NCI-H774 (cell line): Measurements from ENCODE around the gene NUBP1.

Source experiments
- DNase-seq: peaks from one replicate; lab custom pipeline; 2025; lab: John Stamatoyannopoulos, UW

The NUBP1 gene

GRCh38 chr16:10806698-10807097 is 63.1 kb downstream of the NUBP1 start:
- DNase-seq: no peak

DNA sequence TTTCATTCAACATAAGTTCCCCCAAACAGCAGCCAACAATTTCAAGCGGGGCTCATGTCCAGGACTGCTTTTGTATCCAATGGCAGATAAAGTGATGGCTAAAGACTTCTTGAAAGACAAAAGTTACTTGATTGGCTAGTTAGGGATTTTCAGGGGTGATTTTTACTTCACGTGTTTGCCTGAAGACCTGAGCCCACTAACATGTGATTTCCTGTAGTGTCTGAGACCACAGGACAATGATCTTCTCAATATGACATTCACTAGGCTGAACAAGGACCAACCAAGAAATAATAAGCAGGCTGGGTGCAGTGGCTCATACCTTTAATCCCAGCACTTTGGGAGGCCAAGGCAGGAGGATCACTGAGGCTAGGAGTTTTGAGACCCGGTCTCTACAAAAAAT is 64.6 kb downstream of the NUBP1 start:
- no peak for DNase-seq

- DNase-seq: no peak
These were observed 65.2 kb downstream of the NUBP1 start for GRCh38 chr16:10808850-10809249.

DNA sequence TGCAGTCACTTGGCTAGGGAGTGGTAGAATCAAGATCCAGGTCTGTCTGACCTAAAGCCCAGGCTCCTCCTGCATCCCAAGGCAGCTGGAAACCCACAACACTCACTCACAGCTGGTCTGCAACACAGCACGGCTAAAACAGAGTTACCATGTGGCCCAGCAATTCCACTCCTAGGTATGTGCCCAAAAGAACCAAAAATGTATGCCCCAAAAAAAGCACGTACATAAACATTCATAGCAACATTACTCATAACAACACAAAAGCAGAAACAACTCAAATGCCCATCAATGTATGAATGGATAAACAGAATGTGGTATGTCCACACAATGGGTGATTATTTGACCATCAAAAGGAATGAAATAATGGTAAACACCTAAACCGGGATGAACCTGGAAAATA is 66.1 kb downstream of the NUBP1 start:
- no peak for DNase-seq

DNA sequence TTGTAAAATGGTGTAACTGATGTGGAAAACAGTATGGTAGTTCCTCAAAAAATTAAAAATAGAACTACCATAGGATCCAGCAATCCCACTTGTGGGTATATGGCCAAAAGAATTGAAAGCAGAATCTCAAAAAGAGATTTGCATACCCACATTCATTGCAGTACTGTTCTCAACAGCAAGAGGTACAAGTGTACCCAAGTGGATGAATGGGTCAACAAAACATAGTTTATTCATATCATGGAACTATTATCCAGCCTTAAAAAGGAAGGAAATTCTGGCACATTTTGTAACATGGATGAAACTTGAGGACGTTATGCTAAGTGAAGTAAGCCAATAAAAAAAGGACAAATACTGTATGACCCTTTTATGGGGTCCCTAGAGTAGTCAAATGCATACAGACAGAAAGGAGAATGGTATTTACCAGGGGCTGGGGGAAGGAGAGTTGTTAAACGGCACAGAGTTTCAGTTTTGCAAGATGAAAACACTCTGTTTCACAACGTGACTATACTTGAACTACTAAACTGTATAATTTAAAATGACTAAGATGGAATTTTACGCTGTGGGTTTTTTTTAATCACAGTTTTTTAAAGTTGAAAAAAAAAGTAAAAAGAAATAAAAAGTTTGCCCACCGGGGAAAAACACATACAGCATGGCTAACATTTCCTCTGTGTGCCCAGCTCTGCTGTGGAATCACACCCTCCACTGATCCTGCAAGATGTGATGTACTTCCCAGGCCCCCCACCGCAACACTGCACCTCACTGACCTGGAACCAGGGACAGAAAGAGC is 68.9 kb downstream of the NUBP1 start:
- no peak for DNase-seq

GRCh38 chr16:10813099-10813455 is 69.4 kb downstream of the NUBP1 start:
- DNase-seq: no peak

- DNase-seq: no peak
These were observed 73.9 kb downstream of the NUBP1 start for GRCh38 chr16:10817514-10817913.

DNA sequence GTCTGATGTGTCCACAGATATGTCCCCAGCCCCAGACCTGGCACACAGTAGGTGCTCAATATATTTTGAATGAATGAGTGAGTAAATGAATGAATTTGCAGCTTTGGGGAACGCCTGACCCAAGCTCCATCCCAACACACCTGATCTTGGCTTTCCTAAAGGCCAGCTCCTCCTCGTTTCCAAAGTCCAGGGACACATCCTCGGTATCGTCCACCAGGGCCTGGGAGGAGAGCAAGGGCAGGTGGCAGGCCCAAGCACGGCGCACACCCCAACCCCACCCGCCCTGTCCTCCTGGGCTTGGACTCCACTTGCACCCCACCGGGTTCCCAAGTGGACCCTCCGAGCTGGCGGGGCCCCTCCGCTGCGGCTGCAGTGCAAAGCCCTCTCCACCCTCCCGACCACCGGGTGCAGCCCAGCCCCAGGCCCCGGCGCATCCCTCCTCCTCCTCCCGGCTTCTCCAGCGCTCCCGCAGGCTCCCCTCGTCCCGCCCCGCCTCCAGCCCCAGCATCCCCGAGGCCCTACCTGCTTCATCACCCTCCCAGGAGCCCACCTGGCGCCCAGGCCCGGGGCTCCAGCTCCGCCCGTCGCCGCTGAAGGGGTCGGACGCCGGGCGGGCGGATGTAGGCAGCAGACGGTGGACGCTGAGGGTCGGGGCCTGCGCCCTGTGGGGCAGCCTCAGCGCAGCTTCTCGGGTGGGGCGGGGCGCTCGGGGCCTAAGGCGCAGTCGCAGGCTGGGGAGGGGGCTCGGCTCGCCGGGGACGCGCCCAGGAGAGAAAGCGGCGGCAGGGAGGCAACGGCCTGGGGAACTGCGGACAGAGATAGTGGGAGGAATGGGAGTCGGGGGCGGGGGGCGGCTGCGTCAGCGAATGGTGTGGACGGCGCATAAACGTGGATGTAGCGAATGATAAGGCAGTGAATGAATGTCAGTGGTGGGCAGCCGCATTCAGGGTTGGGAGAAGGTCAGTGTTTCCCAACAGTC is 74.6 kb downstream of the NUBP1 start, which contains the start of gene TVP23A:
TVP23A (minus strand) TSS at position 832 of the 979 bp plus-strand sequence; CDS start at position 531, 301 bp downstream.
- no peak for DNase-seq
